ENCODE results near the gene WWOX.
A peak's percentile ranks its signal among the peaks of the same experiment; 100 is the strongest.

WWOX gene

GRCh38 chr16:78738557-78738956, 639.1 kb downstream of the WWOX start:
- DNase-seq (ENCODE audit: low spot score): no peak

GRCh38 chr16:78740269-78740668, 640.8 kb downstream of the WWOX start:
- DNase-seq (ENCODE audit: low spot score): no peak

GRCh38 chr16:78742501-78743283, 643.2 kb downstream of the WWOX start:
- DNase-seq (ENCODE audit: low spot score): no peak

- no peak for DNase-seq (ENCODE audit: low spot score)
Measured at GRCh38 chr16:78743556-78743955, 644.1 kb downstream of the WWOX start.

GRCh38 chr16:78744099-78744498, 644.6 kb downstream of the WWOX start:
- no peak for DNase-seq (ENCODE audit: low spot score)

DNA sequence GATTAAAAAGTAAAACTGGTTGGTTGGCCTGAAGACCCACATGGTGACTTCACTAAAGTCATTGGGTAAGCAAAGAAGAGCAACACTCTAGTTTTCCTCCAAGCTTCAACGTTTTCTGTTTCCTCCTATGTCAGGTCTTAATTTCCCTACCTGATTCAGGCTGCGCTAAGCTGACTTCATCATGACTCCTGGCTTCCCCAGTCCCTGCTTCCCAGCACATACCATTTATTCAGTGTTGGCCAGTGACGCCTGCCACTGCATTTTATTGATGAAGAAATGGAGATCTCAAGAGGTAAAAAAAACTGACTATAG, 645.3 kb downstream of the WWOX start:
- DNase-seq (ENCODE audit: low spot score): no peak

- DNase-seq (ENCODE audit: low spot score): no peak
Measured at GRCh38 chr16:78745108-78746019, 645.9 kb downstream of the WWOX start.

DNA sequence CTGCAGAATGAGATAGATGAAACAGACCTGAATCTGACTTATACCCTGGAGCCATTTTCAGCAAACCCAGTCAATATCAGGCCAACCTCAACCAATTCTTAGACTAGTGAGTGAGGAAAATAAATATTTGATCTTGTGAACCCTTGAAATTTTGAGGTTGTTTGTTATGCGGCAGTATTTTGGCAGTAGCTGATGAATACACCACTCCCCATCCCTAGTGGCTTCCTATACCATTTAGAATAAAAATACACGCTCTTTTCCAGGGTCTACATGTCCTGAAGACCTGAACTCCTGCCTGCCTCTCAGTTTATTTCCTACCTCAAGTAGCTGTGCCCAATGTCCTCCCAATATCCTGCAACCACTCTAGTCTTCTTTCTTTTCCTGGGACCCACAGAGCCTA, 647.3 kb downstream of the WWOX start:
- no peak for DNase-seq (ENCODE audit: low spot score)

- no peak for DNase-seq (ENCODE audit: low spot score)
Measured at GRCh38 chr16:78748220-78748929, 648.9 kb downstream of the WWOX start.

- no peak for DNase-seq (ENCODE audit: low spot score)
Measured at GRCh38 chr16:78749745-78750268, 650.4 kb downstream of the WWOX start.

DNA sequence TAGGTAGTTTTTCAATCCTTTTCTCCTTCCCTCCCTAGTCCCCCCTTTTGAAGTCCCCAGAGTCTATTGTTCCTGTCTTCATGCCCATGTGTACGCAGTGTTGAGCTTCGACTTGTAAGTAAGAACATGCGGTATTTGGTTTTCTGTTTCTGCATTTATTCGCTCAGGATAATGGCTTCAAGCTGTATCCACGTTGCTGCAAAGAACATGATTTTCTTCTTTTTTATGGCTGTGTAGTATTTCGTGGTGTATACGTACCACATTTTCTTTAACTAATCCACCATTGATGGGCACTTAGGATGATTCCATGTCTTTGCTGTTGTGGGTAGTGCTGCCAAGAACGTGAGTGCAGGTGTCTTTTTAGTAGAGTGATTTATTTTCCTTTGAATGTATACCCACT, 651.2 kb downstream of the WWOX start:
- no peak for DNase-seq (ENCODE audit: low spot score)

- DNase-seq (ENCODE audit: low spot score): no peak
Measured at GRCh38 chr16:78751601-78752000, 652.1 kb downstream of the WWOX start.

GRCh38 chr16:78754713-78755112, 655.3 kb downstream of the WWOX start:
- no peak for DNase-seq (ENCODE audit: low spot score)

DNA sequence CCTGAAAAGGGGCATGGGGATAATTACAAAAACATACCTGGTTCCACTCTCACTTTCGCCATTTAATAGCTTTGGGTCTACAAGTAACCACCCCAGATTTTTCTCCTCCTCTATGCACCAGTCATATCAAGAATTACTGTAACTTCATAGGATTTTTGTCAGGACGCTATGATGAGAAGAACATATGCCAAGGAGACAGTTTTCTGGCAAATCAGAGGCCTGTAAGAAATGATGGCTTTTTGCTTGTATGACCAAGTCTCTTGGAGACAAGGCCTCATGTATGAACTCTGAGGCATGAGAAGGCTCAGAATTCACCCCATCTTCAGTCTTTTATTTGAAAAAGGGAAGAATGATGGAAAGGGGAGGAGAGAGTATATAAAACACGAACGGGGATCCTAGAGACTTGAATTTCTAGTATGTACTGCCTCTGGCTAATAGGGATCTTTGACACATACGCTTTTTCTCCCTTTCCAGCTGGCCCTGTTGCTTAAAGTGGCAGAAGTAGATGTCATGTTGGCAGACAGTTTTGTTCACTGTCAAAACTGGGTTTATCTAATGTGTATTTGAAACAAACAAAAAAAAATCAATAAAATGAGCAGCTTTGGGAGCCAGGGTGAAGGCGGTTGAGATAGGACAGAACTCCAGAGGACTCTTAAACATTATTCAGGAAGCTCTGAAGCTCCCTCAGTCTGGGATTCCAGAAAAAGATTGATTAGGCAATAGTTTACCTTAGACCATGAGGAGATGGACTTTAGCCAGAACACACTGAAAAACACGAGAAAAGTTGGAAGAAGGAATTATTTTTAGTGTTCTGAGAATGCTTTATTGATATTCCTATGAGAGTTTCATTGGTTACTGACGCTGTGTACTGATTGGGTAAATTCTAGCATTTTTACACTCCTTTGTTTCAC, 656.6 kb downstream of the WWOX start:
- DNase-seq (ENCODE audit: low spot score): no peak

DNA sequence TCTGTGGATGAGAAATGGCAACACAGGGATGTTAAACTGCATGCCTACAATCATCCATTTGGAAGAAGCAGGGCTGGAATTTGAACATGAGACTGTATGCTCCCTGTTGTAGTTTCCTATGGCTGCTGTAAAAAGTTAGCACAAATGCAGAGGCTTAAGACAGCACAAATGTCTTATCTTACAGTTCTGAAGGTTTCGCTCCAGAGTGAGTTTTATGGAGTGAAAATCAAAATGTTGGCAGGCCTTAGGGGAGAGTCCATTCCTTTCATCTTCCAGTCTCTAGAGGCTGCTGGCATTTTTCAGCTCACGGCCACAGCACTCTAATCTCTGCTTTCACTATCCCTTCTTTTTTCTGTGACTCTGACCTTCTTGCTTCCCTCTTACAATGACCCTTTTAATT, 660.1 kb downstream of the WWOX start:
- DNase-seq (ENCODE audit: low spot score): no peak

GRCh38 chr16:78760611-78761010, 661.2 kb downstream of the WWOX start:
- DNase-seq (ENCODE audit: low spot score): no peak

GRCh38 chr16:78761427-78761826, 662.0 kb downstream of the WWOX start:
- no peak for DNase-seq (ENCODE audit: low spot score)

DNA sequence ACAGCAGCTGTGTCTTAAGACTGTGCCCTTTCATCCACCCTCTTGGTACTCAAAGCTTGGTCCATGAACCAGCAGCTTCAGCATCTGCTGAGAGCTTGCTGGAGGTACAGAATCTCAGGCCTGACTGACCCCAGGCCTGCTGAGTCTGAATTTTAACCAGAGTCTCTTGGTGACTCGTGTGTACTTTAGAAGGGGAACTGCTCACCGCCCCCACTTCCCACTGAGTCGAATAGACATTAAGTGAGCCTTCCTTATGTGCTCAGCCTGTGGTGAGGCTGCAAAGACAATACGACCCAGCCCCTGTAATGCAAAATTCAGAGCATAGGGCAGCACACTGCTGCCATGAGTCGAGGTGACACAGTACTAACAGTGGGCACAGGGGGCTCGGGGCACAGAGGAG, 662.8 kb downstream of the WWOX start:
- DNase-seq (ENCODE audit: low spot score): peak; percentile 23

GRCh38 chr16:78763821-78764440, 664.5 kb downstream of the WWOX start:
- DNase-seq (ENCODE audit: low spot score): no peak

- DNase-seq (ENCODE audit: low spot score): no peak
Measured at GRCh38 chr16:78764478-78764877, 665.0 kb downstream of the WWOX start.

DNA sequence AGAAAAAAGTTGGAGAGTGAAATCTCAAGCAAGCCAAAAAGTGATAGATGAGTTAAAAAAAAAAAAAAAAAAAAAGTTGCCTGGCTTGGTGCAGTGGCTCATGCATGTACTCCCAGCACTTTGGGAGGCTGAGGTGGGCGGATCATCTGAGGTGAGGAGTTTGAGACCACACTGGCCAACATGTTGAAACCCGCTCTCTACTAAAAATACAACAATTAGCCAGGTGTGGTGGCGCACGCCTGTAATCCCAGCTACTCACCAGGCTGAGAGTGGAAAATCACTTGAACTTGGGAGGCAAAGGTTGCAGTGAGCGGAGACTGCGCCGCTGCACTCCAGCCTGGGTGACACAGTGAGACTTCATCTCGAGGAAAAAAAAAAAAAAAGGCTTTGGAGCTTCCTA, 668.8 kb downstream of the WWOX start:
- DNase-seq (ENCODE audit: low spot score): no peak

Measured in kidney tubule cell (primary cell).